ENCODE results near the gene FAM83F.

FAM83F gene

GRCh38 chr22:40076702-40077645, 82.2 kb downstream of the FAM83F start:
- no peak for DNase-seq

- no peak for DNase-seq
These were observed 82.9 kb downstream of the FAM83F start for GRCh38 chr22:40077646-40078016.

GRCh38 chr22:40081662-40082061, 86.9 kb downstream of the FAM83F start:
- no peak for DNase-seq

GRCh38 chr22:40082184-40082583, 87.4 kb downstream of the FAM83F start:
- DNase-seq, result no peak

- no peak for DNase-seq
These were observed 89.0 kb downstream of the FAM83F start for GRCh38 chr22:40083794-40084193.

GRCh38 chr22:40084246-40084645, 89.5 kb downstream of the FAM83F start:
- no peak for DNase-seq

- DNase-seq, result no peak
These were observed 94.1 kb downstream of the FAM83F start for GRCh38 chr22:40088818-40089217.
